GM12875 (cell line): ENCODE measurements around the gene THAP12.
"Not testable (repeated sequence)": the region's sequence is repeated elsewhere in the genome, so short reads cannot be mapped to it uniquely, and the experiment has no call there.

ENCODE experiments used
- H3K4me3 ChIP-seq: one replicate; pipeline ENCODE4 v1.5.1; 2011; ENCODE audit warnings: low read depth, low read length, control low read depth
- TF ChIP-seq, protein P1 (sequence below): IDR thresholded peaks from 2 replicates; pipeline ENCODE4 v1.5.1; 2011; ENCODE audit warnings: low read depth, mild to moderate bottlenecking, control low read depth, inconsistent platforms, low read length, moderate library complexity, borderline replicate concordance; ENCODE audit not compliant: insufficient read depth

Gene THAP12

DNA sequence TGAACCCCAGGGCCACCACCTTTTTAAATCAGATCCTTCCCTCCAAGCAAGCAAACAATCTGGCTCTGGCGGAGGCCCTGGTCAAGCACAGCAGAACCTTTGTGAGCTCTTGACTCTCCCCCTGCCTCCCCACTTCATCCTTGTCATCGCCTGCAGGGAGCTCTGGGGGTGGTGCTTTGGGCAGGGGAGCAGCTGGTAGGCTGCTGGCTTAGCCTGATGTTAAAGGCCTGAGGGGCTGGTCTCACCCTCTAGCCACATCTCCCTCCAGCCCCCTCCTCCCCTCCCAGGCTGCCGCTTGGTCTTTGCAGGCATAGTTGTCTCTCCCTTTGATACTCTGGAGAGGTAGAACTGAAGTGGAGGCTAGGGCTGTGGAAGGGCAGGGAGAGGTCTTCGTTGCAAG lies 50.9 kb downstream of the THAP12 start:
- H3K4me3 ChIP-seq = no peak overlapping the region
- TF ChIP-seq, protein P1, sequence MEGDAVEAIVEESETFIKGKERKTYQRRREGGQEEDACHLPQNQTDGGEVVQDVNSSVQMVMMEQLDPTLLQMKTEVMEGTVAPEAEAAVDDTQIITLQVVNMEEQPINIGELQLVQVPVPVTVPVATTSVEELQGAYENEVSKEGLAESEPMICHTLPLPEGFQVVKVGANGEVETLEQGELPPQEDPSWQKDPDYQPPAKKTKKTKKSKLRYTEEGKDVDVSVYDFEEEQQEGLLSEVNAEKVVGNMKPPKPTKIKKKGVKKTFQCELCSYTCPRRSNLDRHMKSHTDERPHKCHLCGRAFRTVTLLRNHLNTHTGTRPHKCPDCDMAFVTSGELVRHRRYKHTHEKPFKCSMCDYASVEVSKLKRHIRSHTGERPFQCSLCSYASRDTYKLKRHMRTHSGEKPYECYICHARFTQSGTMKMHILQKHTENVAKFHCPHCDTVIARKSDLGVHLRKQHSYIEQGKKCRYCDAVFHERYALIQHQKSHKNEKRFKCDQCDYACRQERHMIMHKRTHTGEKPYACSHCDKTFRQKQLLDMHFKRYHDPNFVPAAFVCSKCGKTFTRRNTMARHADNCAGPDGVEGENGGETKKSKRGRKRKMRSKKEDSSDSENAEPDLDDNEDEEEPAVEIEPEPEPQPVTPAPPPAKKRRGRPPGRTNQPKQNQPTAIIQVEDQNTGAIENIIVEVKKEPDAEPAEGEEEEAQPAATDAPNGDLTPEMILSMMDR = no peak

DNA sequence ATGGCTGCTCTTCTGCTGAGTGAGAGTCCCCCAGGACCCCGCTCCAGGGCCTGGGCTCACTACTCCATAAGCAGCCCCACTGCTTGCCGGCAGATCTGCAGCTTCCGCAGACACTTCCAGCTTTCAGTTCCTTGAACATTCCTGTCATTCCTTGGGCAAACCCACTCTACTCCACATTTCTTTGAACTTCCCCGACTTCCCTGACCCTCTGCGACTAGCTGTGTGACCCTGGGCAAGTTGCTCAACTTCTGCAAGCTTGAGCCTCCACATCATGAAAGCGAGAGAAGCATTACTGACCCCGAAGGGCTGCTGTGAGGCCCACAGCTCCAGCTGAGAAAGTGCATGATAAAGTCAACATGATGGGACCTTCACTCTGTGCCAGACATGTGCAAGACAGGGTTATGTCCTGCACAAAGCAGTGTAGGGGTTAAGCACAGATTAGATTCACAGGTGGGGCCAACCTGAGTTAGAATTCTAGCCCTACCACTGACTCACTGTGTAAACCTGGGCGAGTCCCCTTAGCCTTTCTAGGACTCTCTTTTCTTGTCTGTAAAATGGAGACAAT lies 51.8 kb downstream of the THAP12 start:
- TF ChIP-seq, protein P1 = no peak
- H3K4me3 ChIP-seq = no peak overlapping the region

DNA sequence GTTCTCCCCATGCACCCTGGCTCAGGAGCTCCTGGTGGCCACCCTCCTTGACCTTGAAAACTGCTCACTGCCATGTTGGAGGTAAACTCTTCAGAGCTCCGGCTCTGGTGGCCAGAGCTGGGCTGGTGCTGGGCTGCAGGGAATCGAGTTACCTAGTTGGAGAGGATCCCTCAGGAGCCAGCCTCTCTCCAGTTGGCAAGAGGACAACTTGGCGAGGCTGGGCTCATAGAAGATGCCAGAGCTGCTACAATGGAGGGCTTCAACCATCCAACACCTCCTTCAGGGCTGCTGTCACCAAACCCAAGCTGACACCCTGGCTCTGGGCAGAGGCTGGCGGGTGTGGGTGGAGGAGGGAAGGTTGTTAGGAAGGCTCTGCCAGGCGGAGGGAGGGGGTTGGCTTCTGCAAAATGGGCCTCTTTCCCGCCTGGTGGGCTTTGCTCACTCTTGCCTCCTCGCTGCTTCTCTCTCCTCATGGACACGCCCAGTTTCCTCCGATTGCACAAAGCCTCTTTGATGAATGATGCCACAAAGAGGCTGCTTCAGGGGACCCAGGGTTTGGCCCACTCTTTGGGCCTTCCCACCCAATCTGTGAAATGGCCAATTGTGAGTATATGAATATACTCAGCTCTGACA lies 53.1 kb downstream of the THAP12 start:
- no peak overlapping the region for H3K4me3 ChIP-seq
- TF ChIP-seq, protein P1 = no peak

- TF ChIP-seq, protein P1 = no peak
- H3K4me3 ChIP-seq = no peak overlapping the region
Observed at GRCh38 chr11:76327202-76327601, 53.7 kb downstream of the THAP12 start.

- TF ChIP-seq, protein P1 = no peak
Observed at GRCh38 chr11:76325185-76325584, 55.7 kb downstream of the THAP12 start.

GRCh38 chr11:76323804-76324203 lies 57.1 kb downstream of the THAP12 start:
- TF ChIP-seq, protein P1 = no peak
- no peak overlapping the region for H3K4me3 ChIP-seq

More at GRCh38 chr11:76325185-76325584, 55.7 kb downstream of the THAP12 start:
- no peak overlapping the region for H3K4me3 ChIP-seq

- not testable (repeated sequence) for H3K4me3 ChIP-seq
Observed at GRCh38 chr11:76323375-76323774, 57.6 kb downstream of the THAP12 start.
